HG03342 (cell line): ENCODE measurements around the gene LCN6.
"Not testable (repeated sequence)": the region's sequence is repeated elsewhere in the genome, so short reads cannot be mapped to it uniquely, and the experiment has no call there.

Source experiments
- ATAC-seq: cut with Tn5 transposase; IDR thresholded peaks from one replicate; pipeline ENCODE4 v1.9.1; 2021; ENCODE audit warnings: mild to moderate bottlenecking, moderate library complexity; ENCODE audit not compliant: unreplicated experiment

The LCN6 gene

GRCh38 chr9:136760424-136760823 is 12.1 kb upstream of the LCN6 start:
- ATAC-seq: no peak

GRCh38 chr9:136759436-136760325 is 11.4 kb upstream of the LCN6 start:
- no peak for ATAC-seq

- ATAC-seq: no peak
These were observed 10.7 kb upstream of the LCN6 start for GRCh38 chr9:136759001-136759400.

GRCh38 chr9:136757751-136758140 is 9.4 kb upstream of the LCN6 start:
- ATAC-seq: no peak

GRCh38 chr9:136757328-136757727 is 9.0 kb upstream of the LCN6 start:
- ATAC-seq: no peak

GRCh38 chr9:136756836-136757235 is 8.5 kb upstream of the LCN6 start:
- no peak for ATAC-seq

- ATAC-seq: no peak
These were observed 7.8 kb upstream of the LCN6 start for GRCh38 chr9:136756134-136756438.

- ATAC-seq: not testable (repeated sequence)
These were observed 7.2 kb upstream of the LCN6 start for GRCh38 chr9:136755302-136756133.

- ATAC-seq: no peak
These were observed 6.4 kb upstream of the LCN6 start for GRCh38 chr9:136754626-136755301.

- ATAC-seq: no peak
These were observed 5.8 kb upstream of the LCN6 start for GRCh38 chr9:136754059-136754572.

- no peak for ATAC-seq
These were observed 5.2 kb upstream of the LCN6 start for GRCh38 chr9:136753371-136754058.

- no peak for ATAC-seq
These were observed 3.5 kb upstream of the LCN6 start for GRCh38 chr9:136751814-136752213.

- no peak for ATAC-seq
These were observed 2.9 kb upstream of the LCN6 start for GRCh38 chr9:136751244-136751643.

GRCh38 chr9:136750526-136750925 is 2.2 kb upstream of the LCN6 start:
- ATAC-seq: no peak

- ATAC-seq: no peak
These were observed 614 bp upstream of the LCN6 start for GRCh38 chr9:136748666-136749611.

- ATAC-seq: no peak
These were observed 914 bp downstream of the LCN6 start for GRCh38 chr9:136747161-136748060.

GRCh38 chr9:136746621-136747020 is 1.7 kb downstream of the LCN6 start:
- ATAC-seq: no peak

- no peak for ATAC-seq
These were observed 2.2 kb downstream of the LCN6 start for GRCh38 chr9:136746155-136746490.
